HG03175 (cell line): ENCODE results near the gene ZNF700.
A peak's percentile ranks its signal among the peaks of the same experiment; 100 is the strongest.
"Not testable (repeated sequence)": the region's sequence is repeated elsewhere in the genome, so short reads cannot be mapped to it uniquely, and the experiment has no call there.

ENCODE experiments used
- ATAC-seq: cut with Tn5 transposase; IDR thresholded peaks from one replicate; pipeline ENCODE4 v1.9.1; 2021; ENCODE audit warnings: mild to moderate bottlenecking, moderate library complexity; ENCODE audit not compliant: unreplicated experiment

Gene ZNF700

GRCh38 chr19:11924886-11925650 is at the start of gene ZNF700:
TSS of gene ZNF700 (plus strand) at chr19:11925107. CDS start at chr19:11925211, 104 bp downstream.
- ATAC-seq: peak; percentile 84

- ATAC-seq: not testable (repeated sequence)
Measured at GRCh38 chr19:11879687-11880266, 45.1 kb upstream of the ZNF700 start.

- no peak for ATAC-seq
Measured at GRCh38 chr19:11880598-11880997, 44.3 kb upstream of the ZNF700 start.

GRCh38 chr19:11881151-11881800 is 43.6 kb upstream of the ZNF700 start:
- ATAC-seq: no peak

- ATAC-seq: no peak
Measured at GRCh38 chr19:11882606-11883005, 42.3 kb upstream of the ZNF700 start.

- ATAC-seq: no peak
Measured at GRCh38 chr19:11887234-11887610, 37.7 kb upstream of the ZNF700 start.

GRCh38 chr19:11887611-11888531 is 37.0 kb upstream of the ZNF700 start, which contains the start of gene ZNF69:
TSS of gene ZNF69 (plus strand) at chr19:11887782. CDS start at chr19:11887924, 142 bp downstream.
- peak; percentile 46 for ATAC-seq

GRCh38 chr19:11889901-11890300 is 35.0 kb upstream of the ZNF700 start:
- ATAC-seq: not testable (repeated sequence)

GRCh38 chr19:11890634-11891033 is 34.3 kb upstream of the ZNF700 start:
- ATAC-seq: no peak

GRCh38 chr19:11894851-11895250 is 30.1 kb upstream of the ZNF700 start:
- no peak for ATAC-seq

- ATAC-seq: no peak
Measured at GRCh38 chr19:11902228-11902627, 22.7 kb upstream of the ZNF700 start.

GRCh38 chr19:11905928-11906327 is 19.0 kb upstream of the ZNF700 start:
- ATAC-seq: no peak

- ATAC-seq: not testable (repeated sequence)
Measured at GRCh38 chr19:11911937-11912336, 13.0 kb upstream of the ZNF700 start.

- not testable (repeated sequence) for ATAC-seq
Measured at GRCh38 chr19:11914417-11915051, 10.4 kb upstream of the ZNF700 start.

- no peak for ATAC-seq
Measured at GRCh38 chr19:11921852-11922495, 2.9 kb upstream of the ZNF700 start.

- not testable (repeated sequence) for ATAC-seq
Measured at GRCh38 chr19:11925651-11926187, 812 bp downstream of the ZNF700 start.

GRCh38 chr19:11927227-11927626 is 2.3 kb downstream of the ZNF700 start:
- no peak for ATAC-seq

GRCh38 chr19:11931051-11931450 is 6.1 kb downstream of the ZNF700 start:
- no peak for ATAC-seq

GRCh38 chr19:11931513-11931912 is 6.6 kb downstream of the ZNF700 start:
- no peak for ATAC-seq
